Upper lobe of left lung (tissue), 4 donors: Measurements from ENCODE around the gene NAA25.

Source experiments
- CTCF ChIP-seq, 6 experiments: fragments of 450-650 bp in 4 of 6; fragments of 200-600 bp in 2 of 6; sonication (generic) in 2 of 6; IDR thresholded peaks; one replicate each; pipeline ENCODE4 v1.5.1; 2016 to 2019; ENCODE audit warnings: antibody characterized with exemption in 6 of 6
- POLR2A ChIP-seq, 4 donors: fragments of 450-650 bp; IDR thresholded peaks; one replicate each; pipeline ENCODE4 v1.5.1; 2016 to 2017; ENCODE audit warnings: antibody characterized with exemption in 4 of 4, mild to moderate bottlenecking in 2 of 4

GRCh38 chr12:111984820-111985219 is 123.8 kb downstream of the NAA25 start:
- TF ChIP-seq CTCF (IDR thresholded peaks at IDR 0.05): no peak
- TF ChIP-seq POLR2A (IDR thresholded peaks at IDR 0.05): no peak
